ENCODE data around the gene ZWILCH. TPM values are rescaled to one million over a fixed set of nuclear protein-coding genes. Genes with fewer than 3 reads are reported as not detected.

Gene ZWILCH
- polyA plus RNA-seq, 1 of the 3 experiments (the other 2 are of a cell fraction): 8.2 TPM

GRCh38 chr15:66588537-66588936 is 83.4 kb downstream of the ZWILCH start:
- H3K27ac ChIP-seq (ENCODE audit: low read depth in 2 of 2, low read length in 1 of 2): no peak overlapping the region
- CTCF ChIA-PET: interaction anchor here (0.9 to 1.6 kb wide), 2 partner anchors 185 to 263 kb away, joined by 3 read pairs; no protein-coding TSS in a partner anchor
- H3F3A ChIP-seq (replicated peaks; ENCODE audit: insufficient read depth): no peaks in the 10 kb centered on the region
- H3K4me1 ChIP-seq (ENCODE audit: control insufficient read depth in 1 of 2, insufficient read depth in 2 of 2, low read depth in 1 of 2, low read length in 1 of 2): peaks cover 0 to 8% of the 10 kb centered on the region in 2 experiments; a peak in 1 of 4 replicates
- no peaks in the 10 kb centered on the region for H3K36me3 ChIP-seq (replicated peaks in 1 of 2; ENCODE audit: control insufficient read depth in 1 of 2, insufficient read depth in 2 of 2, low read length in 1 of 2)
- no peak overlapping the region for H3K4me2 ChIP-seq
- no peak for TF ChIP-seq GABPA (IDR thresholded peaks at IDR 0.05; ENCODE audit: low read depth)
- TF ChIP-seq ELF1 (IDR thresholded peaks at IDR 0.05): no peak
- no peak for TF ChIP-seq ZBTB33 (IDR thresholded peaks at IDR 0.05; ENCODE audit: borderline replicate concordance, low read depth)
- no peak for TF ChIP-seq RXRA (IDR thresholded peaks at IDR 0.05; ENCODE audit: borderline replicate concordance, low read depth)
- TF ChIP-seq MEF2A (IDR thresholded peaks at IDR 0.05; ENCODE audit: borderline replicate concordance, low read depth): no peak
- no peak for TF ChIP-seq YY1 (IDR thresholded peaks at IDR 0.05; ENCODE audit: low read depth)
- no peak for TF ChIP-seq EP300 (IDR thresholded peaks at IDR 0.05; ENCODE audit: borderline replicate concordance in 1 of 2, low read depth in 1 of 2, low read length in 1 of 2)
- no peak for TF ChIP-seq CTCF (IDR thresholded peaks at IDR 0.05)
- no peak for TF ChIP-seq GATA2 (CRISPR knock-in tag; IDR thresholded peaks at IDR 0.05)
- no peak for TF ChIP-seq TEAD4 (IDR thresholded peaks at IDR 0.05; ENCODE audit: borderline replicate concordance, insufficient read depth)
- TF ChIP-seq SIN3A (IDR thresholded peaks at IDR 0.05; ENCODE audit: borderline replicate concordance, low read depth, low read length): no peak
- no peak for TF ChIP-seq TCF12 (IDR thresholded peaks at IDR 0.05)
- TF ChIP-seq RFX5 (IDR thresholded peaks at IDR 0.05; ENCODE audit: low read length): no peak
- H3K4me3 ChIP-seq (ENCODE audit: low read depth in 2 of 2, low read length in 1 of 2): no peak overlapping the region
- POLR2A ChIA-PET: no interaction called here
- H3K9me2 ChIP-seq: no peaks in the 10 kb centered on the region
- H3K9ac ChIP-seq: no peak overlapping the region
- WGBS (ENCODE audit: low lambda C conversion rate): 61% methylated on average over 3 of the region's 5 CpGs
- H4K20me1 ChIP-seq (ENCODE audit: insufficient read depth): no peaks in the 10 kb centered on the region
- no peaks in the 10 kb centered on the region for H3K27me3 ChIP-seq (ENCODE audit: insufficient read depth)
- no peaks in the 10 kb centered on the region for H3K79me2 ChIP-seq (ENCODE audit: insufficient read depth)
- no peaks in the 10 kb centered on the region for H3K9me3 ChIP-seq
- H2AFZ ChIP-seq (ENCODE audit: low read depth): no peak overlapping the region
- DNase-seq: no peak

- WGBS (ENCODE audit: low lambda C conversion rate): 89% methylated on average over 8 of the region's 8 CpGs
- DNase-seq: no peak
- Histone ChIP-seq H4K20me1 (ENCODE audit: insufficient read depth) (no peaks in the 10 kb centered on the region), H3K27me3 (ENCODE audit: insufficient read depth) (no peaks in the 10 kb centered on the region), H3F3A (replicated peaks; ENCODE audit: insufficient read depth) (no peaks in the 10 kb centered on the region), H3K9me2 (no peaks in the 10 kb centered on the region), H3K4me1 (ENCODE audit: control insufficient read depth in 1 of 2, insufficient read depth in 2 of 2, low read depth in 1 of 2, low read length in 1 of 2) (peaks cover 0 to 8% of the 10 kb centered on the region in 2 experiments; a peak in 1 of 4 replicates), H3K4me2 (no peak overlapping the region), H3K4me3 (ENCODE audit: low read depth in 2 of 2, low read length in 1 of 2) (no peak overlapping the region), H3K27ac (ENCODE audit: low read depth in 2 of 2, low read length in 1 of 2) (no peak overlapping the region), H3K79me2 (ENCODE audit: insufficient read depth) (no peaks in the 10 kb centered on the region), H3K9ac (no peak overlapping the region), H2AFZ (ENCODE audit: low read depth) (no peak overlapping the region), H3K36me3 (replicated peaks in 1 of 2; ENCODE audit: control insufficient read depth in 1 of 2, insufficient read depth in 2 of 2, low read length in 1 of 2) (no peaks in the 10 kb centered on the region), H3K9me3 (no peaks in the 10 kb centered on the region)
- ChIA-PET POLR2A (no interaction called here), CTCF (interaction anchor here (1.6 to 3.5 kb wide), 2 partner anchors 15 to 262 kb away, joined by 3 to 16 read pairs; no protein-coding TSS in a partner anchor)
- TF ChIP-seq REST (IDR thresholded peaks at IDR 0.05; ENCODE audit: low read depth, low read length) (no peak), EZH2phosphoT487 (IDR thresholded peaks at IDR 0.05; ENCODE audit: borderline replicate concordance, low read depth) (no peak), YY1 (IDR thresholded peaks at IDR 0.05; ENCODE audit: low read depth) (no peak), RCOR1 (IDR thresholded peaks at IDR 0.05; ENCODE audit: low read length) (no peak), TEAD4 (IDR thresholded peaks at IDR 0.05; ENCODE audit: borderline replicate concordance, insufficient read depth) (no peak), FOSL2 (IDR thresholded peaks at IDR 0.05; ENCODE audit: borderline replicate concordance, low read depth) (no peak), FOXJ3 (CRISPR knock-in tag; IDR thresholded peaks at IDR 0.05) (no peak), CTCF (IDR thresholded peaks at IDR 0.05) (no peak), SMC3 (IDR thresholded peaks at IDR 0.05; ENCODE audit: low read depth, low read length) (no peak)
These were observed 83.8 kb downstream of the ZWILCH start for GRCh38 chr15:66588971-66589370.
